Fibroblast of lung (primary cell): ENCODE measurements around the gene NT5DC4.

Experiments
- EZH2 ChIP-seq: IDR thresholded peaks from 2 replicates; pipeline ENCODE4 v1.5.1; 2012; ENCODE audit warnings: low read length, control low read depth, mild to moderate bottlenecking; ENCODE audit errors: missing control alignments
- TF ChIP-seq, protein P1 (sequence below), 2 donors: IDR thresholded peaks in 1 of 2; conservative IDR thresholded peaks in 1 of 2; 1 replicate in 1 of 2; 2 replicates in 1 of 2; pipeline ENCODE4 v1.5.1; 2011 to 2012; ENCODE audit warnings: low read length in 2 of 2, control low read depth in 1 of 2, inconsistent platforms in 1 of 2, low read depth in 1 of 2, mild to moderate bottlenecking in 1 of 2

DNA sequence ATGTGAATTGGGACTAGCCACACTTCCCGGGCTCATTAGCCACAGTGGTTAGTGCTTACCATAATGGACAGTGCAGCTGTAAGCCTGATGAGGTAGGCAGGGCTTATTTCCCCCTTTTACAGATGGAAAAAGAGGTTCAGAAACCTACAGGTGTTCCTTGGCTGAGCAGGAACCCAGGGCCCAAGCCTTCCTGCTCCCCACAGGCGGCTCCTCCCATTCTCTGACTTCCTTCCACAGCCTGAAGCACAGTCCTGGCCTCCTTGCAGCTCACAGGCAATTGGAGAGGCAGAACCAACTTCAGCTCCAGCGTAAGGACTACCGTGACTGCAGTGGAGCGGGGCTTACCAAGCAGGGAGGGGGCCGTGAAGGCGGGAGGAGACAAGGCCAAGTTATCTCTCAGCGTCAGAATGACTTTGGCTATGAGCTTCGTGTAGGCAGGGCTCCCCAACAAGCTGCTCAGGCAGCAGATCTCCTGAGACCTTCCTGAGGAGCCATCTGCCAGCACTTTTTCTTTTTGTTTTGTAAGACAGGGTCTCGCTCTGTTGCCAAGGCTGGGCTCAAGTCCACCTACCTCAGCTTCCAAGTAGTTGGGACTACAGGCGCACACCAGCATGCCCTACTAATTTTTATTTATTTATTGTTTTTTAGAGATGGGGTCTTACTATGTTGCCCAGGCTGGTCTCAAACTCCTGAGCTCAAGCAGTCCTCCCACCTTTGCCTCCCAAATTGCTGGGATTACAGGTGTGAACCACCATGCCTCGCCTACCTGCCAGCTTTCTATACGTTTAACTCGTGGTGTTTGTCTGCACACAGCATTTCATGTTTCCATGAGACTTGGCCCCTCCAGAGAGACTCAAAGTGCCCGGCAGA lies 34.2 kb upstream of the NT5DC4 start:
- TF ChIP-seq, protein P1, sequence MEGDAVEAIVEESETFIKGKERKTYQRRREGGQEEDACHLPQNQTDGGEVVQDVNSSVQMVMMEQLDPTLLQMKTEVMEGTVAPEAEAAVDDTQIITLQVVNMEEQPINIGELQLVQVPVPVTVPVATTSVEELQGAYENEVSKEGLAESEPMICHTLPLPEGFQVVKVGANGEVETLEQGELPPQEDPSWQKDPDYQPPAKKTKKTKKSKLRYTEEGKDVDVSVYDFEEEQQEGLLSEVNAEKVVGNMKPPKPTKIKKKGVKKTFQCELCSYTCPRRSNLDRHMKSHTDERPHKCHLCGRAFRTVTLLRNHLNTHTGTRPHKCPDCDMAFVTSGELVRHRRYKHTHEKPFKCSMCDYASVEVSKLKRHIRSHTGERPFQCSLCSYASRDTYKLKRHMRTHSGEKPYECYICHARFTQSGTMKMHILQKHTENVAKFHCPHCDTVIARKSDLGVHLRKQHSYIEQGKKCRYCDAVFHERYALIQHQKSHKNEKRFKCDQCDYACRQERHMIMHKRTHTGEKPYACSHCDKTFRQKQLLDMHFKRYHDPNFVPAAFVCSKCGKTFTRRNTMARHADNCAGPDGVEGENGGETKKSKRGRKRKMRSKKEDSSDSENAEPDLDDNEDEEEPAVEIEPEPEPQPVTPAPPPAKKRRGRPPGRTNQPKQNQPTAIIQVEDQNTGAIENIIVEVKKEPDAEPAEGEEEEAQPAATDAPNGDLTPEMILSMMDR (conservative IDR thresholded peaks at IDR 0.05 in 1 of 2, IDR thresholded peaks at IDR 0.05 in 1 of 2; ENCODE audit: low read depth in 1 of 2, low read length in 2 of 2) = no peak
- no peak for TF ChIP-seq EZH2
